Measurements from ENCODE around the gene CALD1.

- TF ChIP-seq CTCF (IDR thresholded peaks at IDR 0.05) (no peak), NR1H2 (CRISPR knock-in tag; IDR thresholded peaks at IDR 0.05) (no peak), TCF7 (CRISPR knock-in tag; IDR thresholded peaks at IDR 0.05; ENCODE audit: low read depth) (no peak), E2F1 (CRISPR knock-in tag; IDR thresholded peaks at IDR 0.05) (no peak), SP1 (CRISPR knock-in tag; conservative IDR thresholded peaks at IDR 0.05) (no peak), NR2C2 (CRISPR knock-in tag; IDR thresholded peaks at IDR 0.05) (no peak), NFYB (CRISPR knock-in tag; conservative IDR thresholded peaks at IDR 0.05; ENCODE audit: low read depth) (no peak), PREB (CRISPR knock-in tag; IDR thresholded peaks at IDR 0.05; ENCODE audit: borderline replicate concordance) (no peak), STAT6 (CRISPR knock-in tag; conservative IDR thresholded peaks at IDR 0.05; ENCODE audit: low read depth) (no peak), USF2 (CRISPR knock-in tag; IDR thresholded peaks at IDR 0.05) (no peak), IRF2 (CRISPR knock-in tag; IDR thresholded peaks at IDR 0.05; ENCODE audit: borderline replicate concordance, low read depth) (no peak), ATF6 (CRISPR knock-in tag; IDR thresholded peaks at IDR 0.05) (no peak)
Observed at GRCh38 chr7:134888141-134888740, 108.8 kb downstream of the CALD1 start.

Measured in WTC11 (cell line).